Neural progenitor cell (in vitro differentiated cells): Measurements from ENCODE around the gene SGSM2.

ENCODE experiments used
- CTCF ChIP-seq: fragments of 200-600 bp; sonication (generic); IDR thresholded peaks from 2 replicates; pipeline ENCODE4 v1.5.1; 2017; ENCODE audit warnings: antibody characterized with exemption, mild to moderate bottlenecking
- EZH2 ChIP-seq: fragments of 200-600 bp; sonication (generic); IDR thresholded peaks from 2 replicates; pipeline ENCODE4 v1.6.1; 2017; ENCODE audit warnings: antibody characterized with exemption, mild to moderate bottlenecking, moderate library complexity
- EZH2phosphoT487 ChIP-seq: fragments of 200-600 bp; sonication (generic); IDR thresholded peaks from 2 replicates; pipeline ENCODE4 v1.6.1; 2017; ENCODE audit warnings: antibody characterized with exemption

GRCh38 chr17:2336215-2336851 is 968 bp upstream of the SGSM2 start, which contains the start of gene TSR1:
- TF ChIP-seq CTCF, result peak; percentile 35
- no peak for TF ChIP-seq EZH2phosphoT487
- TF ChIP-seq EZH2, result no peak
